Head of caudate nucleus (tissue), 42 donors: ENCODE measurements around the gene IFI27.
"Not testable (repeated sequence)": the region's sequence is repeated elsewhere in the genome, so short reads cannot be mapped to it uniquely, and the experiment has no call there.

Experiments used
- DNase-seq, 42 donors: peaks; one replicate each; pipeline versions ENCODE4 v3.0.0 to v3.0.0-alpha.2; 2020 to 2021; ENCODE audit warnings: mixed read lengths in 7 of 42
- intact Hi-C: fragments of 100-400 bp; cut with DNase I; formaldehyde crosslinking; loops from one replicate; pipeline ENCODE4 v1.15.0; 2022

The IFI27 gene

GRCh38 chr14:94110552-94111181 is at the start of gene IFI27:
IFI27 (plus strand) TSS chr14:94110736.
- peak in 1 of 42 donors; percentile 1 for DNase-seq
- intact Hi-C loops = no loop called here

- peak in 2 of 42 donors; percentile 38 to 43 for DNase-seq
- intact Hi-C loops = no loop called here
Measured at GRCh38 chr14:94062344-94062940, 48.1 kb upstream of the IFI27 start.

GRCh38 chr14:94066089-94066676 is 44.4 kb upstream of the IFI27 start:
- intact Hi-C loops = no loop called here
- no peak for DNase-seq

GRCh38 chr14:94072076-94072475 is 38.5 kb upstream of the IFI27 start:
- intact Hi-C loops, DNase-seq: not testable (repeated sequence)

- intact Hi-C loops = no loop called here
Measured at GRCh38 chr14:94074534-94074933, 36.0 kb upstream of the IFI27 start.

GRCh38 chr14:94075008-94075407 is 35.5 kb upstream of the IFI27 start:
- intact Hi-C loops = no loop called here
- no peak for DNase-seq

More at GRCh38 chr14:94074534-94074933, 36.0 kb upstream of the IFI27 start:
- DNase-seq = no peak

- no peak for DNase-seq
- intact Hi-C loops = no loop called here
Measured at GRCh38 chr14:94077111-94077821, 33.3 kb upstream of the IFI27 start.

GRCh38 chr14:94077823-94078222 is 32.7 kb upstream of the IFI27 start:
- intact Hi-C loops = no loop called here
- no peak for DNase-seq

- DNase-seq = no peak
- intact Hi-C loops = loop anchor here (5.0 kb wide), 1 partner anchor 92 kb away; the partner anchor contains the start of gene PPP4R4
Measured at GRCh38 chr14:94079891-94080620, 30.5 kb upstream of the IFI27 start.

- intact Hi-C loops = loop anchor here (5.0 kb wide), 1 partner anchor 91 kb away; the partner anchor contains the start of gene PPP4R4
- peak; percentile 94 to 99 (median 98) for DNase-seq
Measured at GRCh38 chr14:94080621-94081385, 29.7 kb upstream of the IFI27 start, which contains the start of the genes DDX24 and IFI27L1. DDX24 (minus strand) TSS chr14:94081202; CDS start chr14:94079742, 1,460 bp downstream. IFI27L1 (plus strand) TSS chr14:94081310; CDS start chr14:94096938, 15,628 bp downstream.

GRCh38 chr14:94081386-94081820 is 29.1 kb upstream of the IFI27 start:
- DNase-seq = no peak
- intact Hi-C loops = loop anchor here (5.0 kb wide), 1 partner anchor 91 kb away; the partner anchor contains the start of gene PPP4R4

- intact Hi-C loops = no loop called here
- no peak for DNase-seq
Measured at GRCh38 chr14:94087891-94088290, 22.6 kb upstream of the IFI27 start.

- DNase-seq = no peak
- intact Hi-C loops = no loop called here
Measured at GRCh38 chr14:94088516-94088915, 22.0 kb upstream of the IFI27 start.

- intact Hi-C loops = no loop called here
Measured at GRCh38 chr14:94089479-94089878, 21.1 kb upstream of the IFI27 start.

GRCh38 chr14:94093418-94093817 is 17.1 kb upstream of the IFI27 start:
- intact Hi-C loops = no loop called here
- DNase-seq = no peak

More at GRCh38 chr14:94089479-94089878, 21.1 kb upstream of the IFI27 start:
- no peak for DNase-seq

- intact Hi-C loops = no loop called here
- no peak for DNase-seq
Measured at GRCh38 chr14:94097091-94097490, 13.4 kb upstream of the IFI27 start.

GRCh38 chr14:94098326-94098992 is 12.1 kb upstream of the IFI27 start:
- intact Hi-C loops = no loop called here
- DNase-seq = no peak
